ENCODE measurements around the gene UBXN11. TPM values are rescaled to one million over a fixed set of nuclear protein-coding genes. Genes with fewer than 3 reads are reported as not detected.

UBXN11 gene
- total RNA-seq, 1 experiment from 2014 or later: 12.5 TPM

DNA sequence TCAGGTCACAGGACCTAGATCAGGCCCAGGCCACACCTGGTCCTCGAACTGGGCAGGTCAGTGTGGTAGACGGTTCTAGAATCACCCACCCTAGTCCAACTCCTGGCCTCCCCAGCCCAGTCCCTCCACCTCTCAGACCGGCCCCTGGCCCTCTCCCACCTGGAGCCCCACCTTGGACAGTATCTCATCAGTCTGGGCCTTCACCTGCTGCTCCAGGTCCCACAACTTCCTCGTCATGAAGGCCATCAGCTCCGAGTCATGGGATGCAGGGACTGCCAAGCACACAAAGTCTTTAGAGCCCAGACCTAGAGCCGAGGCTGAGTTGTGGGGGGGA, 8.7 kb downstream of the UBXN11 start:
- Mint-ChIP-seq H3K36me3 (ENCODE audit: insufficient read depth, unreplicated experiment) (no peaks in the 10 kb centered on the region), H3K4me3 (ENCODE audit: unreplicated experiment) (no peak overlapping the region), H3K27me3 (ENCODE audit: insufficient read depth, unreplicated experiment) (no peaks in the 10 kb centered on the region), H3K9me3 (ENCODE audit: unreplicated experiment) (no peaks in the 10 kb centered on the region), H3K4me1 (ENCODE audit: low read depth, unreplicated experiment) (no peaks in the 10 kb centered on the region), H3K27ac (ENCODE audit: unreplicated experiment) (no peak overlapping the region)
- no peak overlapping the region for H3K4me3 ChIP-seq (ENCODE audit: low read depth, low read length)
- no TSS peak for BruUV-seq (replicated peaks)
- TF ChIP-seq CTCF (IDR thresholded peaks at IDR 0.05; ENCODE audit: insufficient read depth in 1 of 2, low read depth in 1 of 2, low read length in 1 of 2, severe bottlenecking in 1 of 2, unreplicated experiment in 1 of 2): no peak
- no peak for DNase-seq
- intact Hi-C loops (cut with micrococcal nuclease; ENCODE audit: unreplicated experiment): no loop called here
- POLR2A ChIA-PET: no interaction called here
- no peaks in the 10 kb centered on the region for H3K27me3 ChIP-seq (replicated peaks; ENCODE audit: control insufficient read depth, insufficient read depth, low read length)
- no peaks in the 10 kb centered on the region for H3K36me3 ChIP-seq (ENCODE audit: control insufficient read depth, insufficient read depth, low read length)
- no peaks in the 10 kb centered on the region for H3K9me3 ChIP-seq
- CTCF ChIA-PET: no interaction called here
- H3K4me1 ChIP-seq: peaks cover 4% of the 10 kb centered on the region; the same call in 1 of the 2 replicates

- Histone ChIP-seq H3K4me3 (ENCODE audit: low read depth, low read length) (no peak overlapping the region), H3K36me3 (ENCODE audit: control insufficient read depth, insufficient read depth, low read length) (no peaks in the 10 kb centered on the region), H3K27me3 (replicated peaks; ENCODE audit: control insufficient read depth, insufficient read depth, low read length) (no peaks in the 10 kb centered on the region), H3K4me1 (no peaks in the 10 kb centered on the region), H3K9me3 (no peaks in the 10 kb centered on the region)
- Mint-ChIP-seq H3K27me3 (ENCODE audit: insufficient read depth, unreplicated experiment) (no peaks in the 10 kb centered on the region), H3K27ac (ENCODE audit: unreplicated experiment) (no peak overlapping the region), H3K4me3 (ENCODE audit: unreplicated experiment) (no peak overlapping the region), H3K36me3 (ENCODE audit: insufficient read depth, unreplicated experiment) (no peaks in the 10 kb centered on the region), H3K4me1 (ENCODE audit: low read depth, unreplicated experiment) (no peaks in the 10 kb centered on the region), H3K9me3 (ENCODE audit: unreplicated experiment) (no peaks in the 10 kb centered on the region)
- no TSS peak for BruUV-seq (replicated peaks)
- ChIA-PET POLR2A (no interaction called here), CTCF (no interaction called here)
- no peak for TF ChIP-seq CTCF (IDR thresholded peaks at IDR 0.05; ENCODE audit: insufficient read depth in 1 of 2, low read depth in 1 of 2, low read length in 1 of 2, severe bottlenecking in 1 of 2, unreplicated experiment in 1 of 2)
- intact Hi-C loops (cut with micrococcal nuclease; ENCODE audit: unreplicated experiment): no loop called here
- DNase-seq: no peak
Observed at GRCh38 chr1:26297057-26297790, 9.2 kb downstream of the UBXN11 start.

DNA sequence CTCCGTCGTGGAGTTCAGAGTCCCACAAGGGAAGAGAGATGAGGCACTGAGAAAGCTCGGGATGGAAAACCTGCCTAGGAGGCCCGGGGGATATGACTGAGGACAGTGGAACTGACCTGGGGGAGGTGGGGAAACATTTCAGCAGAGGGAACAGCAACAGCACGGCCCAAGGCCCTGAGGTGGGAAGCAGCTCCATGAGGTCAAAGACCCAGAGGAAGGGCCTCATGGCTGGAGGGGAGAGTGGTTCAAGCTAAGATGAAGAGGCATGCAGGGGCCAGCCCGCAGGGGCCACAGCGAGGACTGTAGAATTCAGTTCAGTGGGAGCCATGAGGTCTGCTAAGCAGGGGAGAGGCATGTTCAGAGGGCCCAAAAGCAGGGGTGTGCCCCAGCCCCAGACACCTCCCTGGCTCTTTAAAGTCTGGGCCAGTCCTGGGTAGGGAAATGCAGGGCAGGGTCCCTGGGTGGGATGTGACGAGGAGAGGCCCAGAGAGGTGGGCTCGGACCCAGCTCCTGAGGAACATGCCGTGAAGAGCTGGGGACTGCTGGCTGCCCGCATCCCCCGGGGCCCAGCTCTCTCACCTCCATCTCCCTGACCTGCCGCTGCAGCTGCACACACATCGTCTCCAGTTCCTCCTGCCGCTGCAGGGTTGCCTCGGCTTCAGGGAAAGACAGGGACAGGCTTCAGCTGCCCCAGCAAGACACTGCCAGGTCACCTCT, 9.9 kb downstream of the UBXN11 start:
- H3K27me3 ChIP-seq (replicated peaks; ENCODE audit: control insufficient read depth, insufficient read depth, low read length): no peaks in the 10 kb centered on the region
- no TSS peak for BruUV-seq (replicated peaks)
- TF ChIP-seq CTCF (IDR thresholded peaks at IDR 0.05; ENCODE audit: insufficient read depth in 1 of 2, low read depth in 1 of 2, low read length in 1 of 2, severe bottlenecking in 1 of 2, unreplicated experiment in 1 of 2): no peak
- DNase-seq: no peak
- intact Hi-C loops (cut with micrococcal nuclease; ENCODE audit: unreplicated experiment): no loop called here
- H3K27ac Mint-ChIP-seq (ENCODE audit: unreplicated experiment): no peak overlapping the region
- ChIA-PET CTCF (no interaction called here), POLR2A (no interaction called here)
- no peaks in the 10 kb centered on the region for H3K4me1 ChIP-seq
- H3K9me3 ChIP-seq: no peaks in the 10 kb centered on the region
- no peak overlapping the region for H3K4me3 Mint-ChIP-seq (ENCODE audit: unreplicated experiment)
- no peaks in the 10 kb centered on the region for H3K27me3 Mint-ChIP-seq (ENCODE audit: insufficient read depth, unreplicated experiment)
- H3K36me3 Mint-ChIP-seq (ENCODE audit: insufficient read depth, unreplicated experiment): peaks cover 4% of the 10 kb centered on the region
- H3K4me1 Mint-ChIP-seq (ENCODE audit: low read depth, unreplicated experiment): no peaks in the 10 kb centered on the region
- no peak overlapping the region for H3K4me3 ChIP-seq (ENCODE audit: low read depth, low read length)
- no peaks in the 10 kb centered on the region for H3K9me3 Mint-ChIP-seq (ENCODE audit: unreplicated experiment)
- no peaks in the 10 kb centered on the region for H3K36me3 ChIP-seq (ENCODE audit: control insufficient read depth, insufficient read depth, low read length)
